PC-3 (cell line): Measurements from ENCODE around the gene BCR.

Experiments used
- EZH2 ChIP-seq: fragments of 300-600 bp; sonication (generic); IDR thresholded peaks from one replicate; pipeline ENCODE4 v1.6.1; 2017; ENCODE audit warnings: antibody characterized with exemption, mild to moderate bottlenecking, low read length; ENCODE audit not compliant: unreplicated experiment
- EZH2phosphoT487 ChIP-seq: fragments of 300-600 bp; sonication (generic); IDR thresholded peaks from 2 replicates; pipeline ENCODE4 v1.6.1; 2018; ENCODE audit warnings: mild to moderate bottlenecking, antibody characterized with exemption, low read length, borderline replicate concordance
- TF ChIP-seq, protein P1 (sequence below): fragments of 300-600 bp; sonication (generic); conservative IDR thresholded peaks from 2 replicates; pipeline ENCODE4 v1.5.1; 2017; ENCODE audit warnings: antibody characterized with exemption, low read depth, mild to moderate bottlenecking, low read length

DNA sequence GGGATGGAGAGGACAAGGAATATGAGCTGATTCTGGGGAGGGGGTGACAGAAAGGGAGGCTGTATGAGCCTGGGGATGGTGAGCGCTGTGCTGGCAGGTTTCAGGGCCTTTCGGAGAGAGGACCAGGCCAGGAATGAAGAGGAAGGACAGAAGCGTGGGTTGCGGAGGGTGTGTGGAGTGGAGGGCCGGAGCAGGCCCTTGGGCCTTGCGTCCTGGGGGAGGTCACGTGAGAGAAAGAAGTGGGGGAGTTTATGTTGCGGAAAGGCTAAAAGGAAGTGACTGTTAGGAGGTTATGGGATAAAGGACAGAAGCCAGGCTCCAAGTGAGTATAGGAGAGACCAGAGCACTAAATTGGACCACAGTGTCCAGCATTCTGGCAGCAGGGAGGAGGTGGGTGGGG, 17.5 kb downstream of the BCR start:
- TF ChIP-seq, protein P1, sequence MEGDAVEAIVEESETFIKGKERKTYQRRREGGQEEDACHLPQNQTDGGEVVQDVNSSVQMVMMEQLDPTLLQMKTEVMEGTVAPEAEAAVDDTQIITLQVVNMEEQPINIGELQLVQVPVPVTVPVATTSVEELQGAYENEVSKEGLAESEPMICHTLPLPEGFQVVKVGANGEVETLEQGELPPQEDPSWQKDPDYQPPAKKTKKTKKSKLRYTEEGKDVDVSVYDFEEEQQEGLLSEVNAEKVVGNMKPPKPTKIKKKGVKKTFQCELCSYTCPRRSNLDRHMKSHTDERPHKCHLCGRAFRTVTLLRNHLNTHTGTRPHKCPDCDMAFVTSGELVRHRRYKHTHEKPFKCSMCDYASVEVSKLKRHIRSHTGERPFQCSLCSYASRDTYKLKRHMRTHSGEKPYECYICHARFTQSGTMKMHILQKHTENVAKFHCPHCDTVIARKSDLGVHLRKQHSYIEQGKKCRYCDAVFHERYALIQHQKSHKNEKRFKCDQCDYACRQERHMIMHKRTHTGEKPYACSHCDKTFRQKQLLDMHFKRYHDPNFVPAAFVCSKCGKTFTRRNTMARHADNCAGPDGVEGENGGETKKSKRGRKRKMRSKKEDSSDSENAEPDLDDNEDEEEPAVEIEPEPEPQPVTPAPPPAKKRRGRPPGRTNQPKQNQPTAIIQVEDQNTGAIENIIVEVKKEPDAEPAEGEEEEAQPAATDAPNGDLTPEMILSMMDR, result no peak
- TF ChIP-seq EZH2, result no peak
- TF ChIP-seq EZH2phosphoT487, result no peak
